ENCODE data around the gene SEPHS2.

DNA sequence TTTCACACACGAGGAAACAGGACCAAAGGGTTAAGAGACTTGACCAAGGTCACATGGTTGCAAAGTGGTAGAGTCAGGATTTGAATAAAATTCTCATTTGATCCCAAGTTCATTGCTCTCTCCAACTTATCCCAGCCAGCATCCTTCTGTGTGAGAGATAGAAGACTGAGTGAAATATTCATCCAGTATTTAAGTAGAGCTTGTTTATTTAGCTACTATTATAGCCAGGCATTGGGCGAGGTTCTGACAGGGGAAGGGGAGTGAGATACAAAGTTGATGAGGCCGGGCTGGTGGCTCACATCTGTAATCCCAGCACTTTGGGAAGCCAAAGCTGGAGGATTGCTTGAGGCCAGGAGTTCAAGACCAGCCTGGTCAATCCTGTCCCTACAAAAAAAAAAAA lies 31.3 kb upstream of the SEPHS2 start:
- TF ChIP-seq, protein P1, sequence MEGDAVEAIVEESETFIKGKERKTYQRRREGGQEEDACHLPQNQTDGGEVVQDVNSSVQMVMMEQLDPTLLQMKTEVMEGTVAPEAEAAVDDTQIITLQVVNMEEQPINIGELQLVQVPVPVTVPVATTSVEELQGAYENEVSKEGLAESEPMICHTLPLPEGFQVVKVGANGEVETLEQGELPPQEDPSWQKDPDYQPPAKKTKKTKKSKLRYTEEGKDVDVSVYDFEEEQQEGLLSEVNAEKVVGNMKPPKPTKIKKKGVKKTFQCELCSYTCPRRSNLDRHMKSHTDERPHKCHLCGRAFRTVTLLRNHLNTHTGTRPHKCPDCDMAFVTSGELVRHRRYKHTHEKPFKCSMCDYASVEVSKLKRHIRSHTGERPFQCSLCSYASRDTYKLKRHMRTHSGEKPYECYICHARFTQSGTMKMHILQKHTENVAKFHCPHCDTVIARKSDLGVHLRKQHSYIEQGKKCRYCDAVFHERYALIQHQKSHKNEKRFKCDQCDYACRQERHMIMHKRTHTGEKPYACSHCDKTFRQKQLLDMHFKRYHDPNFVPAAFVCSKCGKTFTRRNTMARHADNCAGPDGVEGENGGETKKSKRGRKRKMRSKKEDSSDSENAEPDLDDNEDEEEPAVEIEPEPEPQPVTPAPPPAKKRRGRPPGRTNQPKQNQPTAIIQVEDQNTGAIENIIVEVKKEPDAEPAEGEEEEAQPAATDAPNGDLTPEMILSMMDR (IDR thresholded peaks at IDR 0.05), result no peak
- TF ChIP-seq EP300 (IDR thresholded peaks at IDR 0.05), result no peak
